KMS-11 (cell line): ENCODE results near the gene TRPC4.

Source experiments
- H2AFZ ChIP-seq: fragments of 200-600 bp; sonication (generic); 2 replicates; pipeline ENCODE4 v1.6.1; 2016; ENCODE audit warnings: antibody characterized with exemption, mixed run types, low read depth
- H3K27ac ChIP-seq: fragments of 200-600 bp; sonication (generic); 2 replicates; pipeline ENCODE4 v1.6.1; 2016; ENCODE audit warnings: mild to moderate bottlenecking, mixed run types
- H3K27me3 ChIP-seq: fragments of 200-600 bp; sonication (generic); 2 replicates; pipeline ENCODE4 v1.6.1; 2017; ENCODE audit warnings: mild to moderate bottlenecking, low read depth, mixed run types, moderate library complexity; ENCODE audit not compliant: insufficient read depth
- H3K36me3 ChIP-seq: fragments of 200-600 bp; sonication (generic); 2 replicates; pipeline ENCODE4 v1.6.1; 2017; ENCODE audit warnings: mild to moderate bottlenecking, mixed run types; ENCODE audit not compliant: insufficient read depth
- H3K4me1 ChIP-seq: fragments of 200-600 bp; sonication (generic); 2 replicates; pipeline ENCODE4 v1.6.1; 2016; ENCODE audit warnings: mild to moderate bottlenecking, low read depth, mixed run types; ENCODE audit not compliant: poor library complexity, severe bottlenecking
- H3K4me2 ChIP-seq: fragments of 200-600 bp; sonication (generic); 2 replicates; pipeline ENCODE4 v1.7.0; 2016; ENCODE audit warnings: mild to moderate bottlenecking, mixed run types
- H3K4me3 ChIP-seq: fragments of 200-600 bp; sonication (generic); IDR thresholded peaks from 2 replicates; pipeline ENCODE4 v1.6.1; 2017; ENCODE audit warnings: low read depth, low read length, mixed read lengths; ENCODE audit not compliant: insufficient read depth
- H3K79me2 ChIP-seq: fragments of 200-600 bp; sonication (generic); 2 replicates; pipeline ENCODE4 v1.6.1; 2016; ENCODE audit warnings: low read depth, mixed run types; ENCODE audit not compliant: insufficient read depth
- H3K9ac ChIP-seq: fragments of 200-600 bp; sonication (generic); 2 replicates; pipeline ENCODE4 v1.6.1; 2016; ENCODE audit warnings: mild to moderate bottlenecking, mixed run types
- H4K20me1 ChIP-seq: fragments of 200-600 bp; sonication (generic); 2 replicates; pipeline ENCODE4 v1.6.1; 2016; ENCODE audit warnings: mild to moderate bottlenecking, mixed run types; ENCODE audit not compliant: insufficient read depth
- TF ChIP-seq, protein P1 (sequence below): fragments of 200-600 bp; sonication (generic); conservative IDR thresholded peaks from 2 replicates; pipeline ENCODE4 v1.6.1; 2017; ENCODE audit warnings: low read depth, mild to moderate bottlenecking, antibody characterized with exemption, low read length, moderate library complexity, mixed read lengths

The TRPC4 gene

DNA sequence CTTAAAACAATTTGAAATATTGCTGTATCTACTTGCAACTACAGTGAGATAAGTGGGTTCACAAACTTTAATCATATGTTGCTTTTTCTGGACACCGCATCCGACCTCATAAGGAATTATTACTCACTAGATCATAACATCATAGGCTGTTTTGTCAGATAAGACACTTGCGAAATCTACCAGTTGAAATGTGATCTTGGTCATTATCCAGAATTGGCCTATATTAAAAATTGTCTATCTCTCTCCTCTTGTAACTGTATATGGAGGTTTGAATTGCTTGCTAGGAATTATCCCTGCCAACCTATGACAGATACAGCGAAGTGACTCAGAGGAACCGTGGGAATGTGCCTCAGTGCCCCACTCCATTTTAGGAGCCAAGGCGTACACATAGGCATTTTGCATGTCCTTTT, 154.0 kb downstream of the TRPC4 start:
- no peak overlapping the region for H3K4me3 ChIP-seq
- no peaks in the 10 kb centered on the region for H3K79me2 ChIP-seq
- H3K4me2 ChIP-seq, result no peak overlapping the region
- H3K36me3 ChIP-seq, result no peaks in the 10 kb centered on the region
- TF ChIP-seq, protein P1, sequence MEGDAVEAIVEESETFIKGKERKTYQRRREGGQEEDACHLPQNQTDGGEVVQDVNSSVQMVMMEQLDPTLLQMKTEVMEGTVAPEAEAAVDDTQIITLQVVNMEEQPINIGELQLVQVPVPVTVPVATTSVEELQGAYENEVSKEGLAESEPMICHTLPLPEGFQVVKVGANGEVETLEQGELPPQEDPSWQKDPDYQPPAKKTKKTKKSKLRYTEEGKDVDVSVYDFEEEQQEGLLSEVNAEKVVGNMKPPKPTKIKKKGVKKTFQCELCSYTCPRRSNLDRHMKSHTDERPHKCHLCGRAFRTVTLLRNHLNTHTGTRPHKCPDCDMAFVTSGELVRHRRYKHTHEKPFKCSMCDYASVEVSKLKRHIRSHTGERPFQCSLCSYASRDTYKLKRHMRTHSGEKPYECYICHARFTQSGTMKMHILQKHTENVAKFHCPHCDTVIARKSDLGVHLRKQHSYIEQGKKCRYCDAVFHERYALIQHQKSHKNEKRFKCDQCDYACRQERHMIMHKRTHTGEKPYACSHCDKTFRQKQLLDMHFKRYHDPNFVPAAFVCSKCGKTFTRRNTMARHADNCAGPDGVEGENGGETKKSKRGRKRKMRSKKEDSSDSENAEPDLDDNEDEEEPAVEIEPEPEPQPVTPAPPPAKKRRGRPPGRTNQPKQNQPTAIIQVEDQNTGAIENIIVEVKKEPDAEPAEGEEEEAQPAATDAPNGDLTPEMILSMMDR, result no peak
- no peaks in the 10 kb centered on the region for H3K27me3 ChIP-seq
- no peak overlapping the region for H3K9ac ChIP-seq
- H4K20me1 ChIP-seq, result no peaks in the 10 kb centered on the region
- H3K4me1 ChIP-seq, result no peaks in the 10 kb centered on the region
- H3K27ac ChIP-seq, result no peak overlapping the region
- H2AFZ ChIP-seq, result no peak overlapping the region

DNA sequence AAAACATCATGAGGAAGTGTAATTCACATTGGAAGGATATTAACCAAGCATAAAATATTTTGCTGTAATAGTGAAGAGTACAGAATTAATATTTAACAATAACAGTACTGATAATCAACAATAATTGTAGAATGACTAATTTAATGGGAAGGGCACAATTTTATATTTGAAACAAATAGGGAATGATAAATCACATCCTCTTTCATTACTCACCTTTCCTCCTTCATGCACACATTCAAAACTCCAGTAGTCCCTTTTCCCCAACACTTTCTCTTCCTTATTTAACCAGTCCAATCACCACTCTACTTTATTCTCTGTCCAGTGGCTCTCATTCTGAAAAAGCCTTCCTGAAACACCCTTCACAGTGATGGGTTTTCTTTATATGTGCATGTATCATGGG, 160.3 kb downstream of the TRPC4 start:
- TF ChIP-seq, protein P1, result no peak
- H3K4me2 ChIP-seq, result no peak overlapping the region
- no peaks in the 10 kb centered on the region for H3K36me3 ChIP-seq
- H2AFZ ChIP-seq, result no peak overlapping the region
- no peak overlapping the region for H3K27ac ChIP-seq
- H3K79me2 ChIP-seq, result no peaks in the 10 kb centered on the region
- H3K27me3 ChIP-seq, result no peaks in the 10 kb centered on the region
- no peaks in the 10 kb centered on the region for H3K4me1 ChIP-seq
- H3K9ac ChIP-seq, result no peak overlapping the region
- no peak overlapping the region for H3K4me3 ChIP-seq
- no peaks in the 10 kb centered on the region for H4K20me1 ChIP-seq

DNA sequence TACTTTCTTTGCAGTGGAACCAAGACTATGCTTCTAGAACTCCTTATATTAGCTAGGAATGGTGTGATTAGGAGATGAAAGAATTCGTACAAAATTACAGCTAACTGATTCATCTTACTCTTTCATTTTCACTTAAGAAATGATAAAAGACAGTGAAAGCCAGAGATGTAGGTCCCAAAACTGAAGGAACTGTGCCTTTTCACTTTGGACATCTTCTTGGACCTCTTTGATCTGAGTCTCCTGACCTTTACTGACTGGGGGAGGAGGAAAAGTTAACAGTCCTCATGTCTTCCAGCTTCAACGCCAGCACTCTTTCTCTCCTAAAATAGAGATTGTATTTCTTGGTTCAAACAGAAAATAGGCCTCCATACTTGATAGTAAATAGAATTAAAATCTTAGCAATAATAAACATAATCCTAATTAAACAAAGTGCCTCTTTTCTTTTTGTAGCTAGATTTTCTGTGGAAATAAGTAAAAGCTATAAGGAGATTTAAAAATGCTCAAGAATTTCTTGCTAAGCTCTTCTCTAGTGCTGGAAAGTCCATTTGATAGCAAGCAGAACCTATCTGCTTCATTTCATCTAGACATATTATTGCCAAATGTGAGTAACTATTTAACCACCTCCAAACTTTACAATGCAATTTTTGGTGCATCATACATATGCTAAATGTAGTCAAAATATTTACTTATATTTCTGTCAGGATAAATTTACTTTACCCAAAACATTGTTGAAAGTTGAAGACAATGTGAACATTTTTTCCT, 161.7 kb downstream of the TRPC4 start:
- Histone ChIP-seq H3K79me2 (no peaks in the 10 kb centered on the region), H3K36me3 (no peaks in the 10 kb centered on the region), H3K27me3 (no peaks in the 10 kb centered on the region), H3K27ac (no peak overlapping the region), H3K9ac (no peak overlapping the region), H3K4me2 (no peak overlapping the region), H2AFZ (no peak overlapping the region), H3K4me3 (no peak overlapping the region), H3K4me1 (no peaks in the 10 kb centered on the region), H4K20me1 (no peaks in the 10 kb centered on the region)
- TF ChIP-seq, protein P1, result no peak

DNA sequence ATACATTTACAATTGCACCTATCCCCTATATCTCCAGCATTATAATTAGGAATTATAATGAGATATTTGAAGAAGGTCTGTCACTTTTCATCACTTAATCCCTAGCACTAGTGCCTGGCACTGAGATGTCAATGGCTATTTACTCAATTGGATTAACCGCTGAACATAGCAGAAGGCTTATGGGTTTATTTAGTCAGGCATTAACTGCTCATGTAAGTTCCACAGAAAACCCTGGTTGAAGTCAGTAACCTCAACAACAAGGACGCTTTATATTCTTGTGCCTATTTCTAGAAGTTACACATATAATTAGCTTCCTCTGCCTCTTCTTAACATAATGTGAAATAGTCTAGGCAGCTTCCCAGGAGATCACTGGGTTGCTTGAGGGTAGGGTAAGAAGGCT, 163.5 kb downstream of the TRPC4 start:
- Histone ChIP-seq H2AFZ (no peak overlapping the region), H4K20me1 (no peaks in the 10 kb centered on the region), H3K27me3 (no peaks in the 10 kb centered on the region), H3K4me2 (no peak overlapping the region), H3K27ac (no peak overlapping the region), H3K36me3 (no peaks in the 10 kb centered on the region), H3K9ac (no peak overlapping the region), H3K4me3 (no peak overlapping the region), H3K4me1 (no peaks in the 10 kb centered on the region), H3K79me2 (no peaks in the 10 kb centered on the region)
- TF ChIP-seq, protein P1, result no peak
